Fibroblast of gingiva (primary cell): ENCODE data around the gene CENPP.

Experiments used
- DNase-seq: peaks from one replicate; pipeline ENCODE4 v3.0.0-alpha.2; 2011; ENCODE audit warnings: low read depth

Gene CENPP

GRCh38 chr9:92380603-92381002 lies 54.9 kb downstream of the CENPP start:
- no peak for DNase-seq

GRCh38 chr9:92381775-92382174 lies 56.0 kb downstream of the CENPP start:
- DNase-seq = no peak

GRCh38 chr9:92384375-92384774 lies 58.6 kb downstream of the CENPP start:
- DNase-seq = peak; percentile 16

DNA sequence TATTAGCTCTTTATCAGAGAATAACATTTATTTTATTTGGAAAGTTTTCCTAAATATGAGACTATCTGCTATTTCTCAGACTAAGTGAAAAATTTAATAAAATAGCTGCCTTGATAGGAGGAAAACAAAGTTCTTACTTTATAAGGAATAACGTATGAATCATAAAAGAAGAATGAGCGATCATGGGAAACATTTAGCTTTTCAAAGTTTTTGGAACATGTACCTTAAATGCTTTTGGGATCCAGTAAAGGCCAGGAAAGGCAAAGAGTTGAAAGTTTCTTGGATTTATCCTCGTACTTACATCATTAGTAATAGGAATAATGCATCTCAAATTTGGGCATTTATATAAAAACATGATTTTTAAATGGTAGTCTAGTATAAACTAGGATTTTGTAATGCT lies 59.2 kb downstream of the CENPP start:
- DNase-seq = no peak

- no peak for DNase-seq
Measured at GRCh38 chr9:92385477-92385876, 59.7 kb downstream of the CENPP start.

GRCh38 chr9:92385953-92386352 lies 60.2 kb downstream of the CENPP start:
- no peak for DNase-seq

GRCh38 chr9:92392690-92393089 lies 66.9 kb downstream of the CENPP start:
- no peak for DNase-seq

DNA sequence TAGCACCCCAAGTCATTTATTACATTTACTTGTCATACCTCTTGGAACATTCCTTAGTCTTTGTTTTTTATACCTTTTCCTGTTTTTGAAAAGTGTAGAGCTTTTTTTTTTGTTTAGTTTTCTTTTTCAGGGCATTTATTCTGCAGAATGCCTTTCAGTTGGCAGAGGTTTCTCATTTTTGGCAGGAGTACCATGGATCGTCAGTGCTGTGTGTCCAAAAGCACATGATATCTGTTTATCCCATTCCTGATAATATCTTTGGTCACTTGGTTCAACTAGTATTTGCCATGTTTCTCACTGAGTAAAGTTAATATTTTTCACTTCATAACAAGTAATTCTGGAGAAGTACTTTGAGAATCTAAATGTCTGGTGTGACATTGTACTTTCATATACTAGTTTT lies 67.9 kb downstream of the CENPP start:
- DNase-seq = peak; percentile 41

GRCh38 chr9:92395617-92396016 lies 69.9 kb downstream of the CENPP start:
- DNase-seq = no peak

GRCh38 chr9:92397853-92398252 lies 72.1 kb downstream of the CENPP start:
- DNase-seq = no peak

GRCh38 chr9:92402360-92402759 lies 76.6 kb downstream of the CENPP start:
- DNase-seq = no peak

DNA sequence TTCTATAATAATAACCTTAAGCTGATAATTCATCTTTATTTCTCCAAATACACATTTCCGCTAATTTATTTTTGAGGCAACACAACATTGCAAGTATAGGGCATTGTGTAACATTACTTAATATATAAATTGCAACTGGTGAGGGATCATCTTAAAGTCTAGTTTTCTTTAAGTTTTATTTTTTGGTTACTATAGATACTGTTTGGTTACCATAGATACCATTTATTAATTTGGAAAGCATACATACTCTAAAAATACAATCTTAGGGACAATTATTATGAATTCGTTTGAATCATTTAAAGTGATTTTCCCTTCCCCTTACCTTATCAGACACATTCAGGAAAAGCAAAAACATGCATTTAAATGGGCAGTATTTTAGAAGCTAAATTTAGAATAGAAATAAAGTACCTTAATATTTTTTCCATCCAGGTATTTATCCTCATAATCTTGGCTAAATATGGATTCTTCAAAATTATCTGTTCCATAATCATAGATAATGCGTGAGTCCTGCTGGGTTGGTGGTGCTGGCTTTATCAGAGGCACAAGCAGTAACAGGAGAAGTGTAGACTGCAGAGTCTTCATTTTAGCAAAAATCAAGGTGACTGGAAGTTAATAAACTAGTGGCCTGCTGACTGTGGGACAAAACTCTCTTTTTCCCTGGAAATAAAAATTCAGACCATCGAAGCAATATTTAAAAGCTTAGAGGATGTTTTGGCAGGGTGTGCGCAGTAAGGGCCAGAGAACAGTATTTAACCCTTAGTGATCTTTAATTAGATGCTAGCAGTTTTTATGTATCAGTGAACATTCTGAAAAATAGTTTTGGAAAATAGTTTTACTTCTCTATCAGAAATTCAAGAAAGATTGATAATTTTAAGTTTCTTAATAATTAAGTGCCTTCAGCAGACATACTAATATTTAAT lies 77.3 kb downstream of the CENPP start:
- DNase-seq = no peak

GRCh38 chr9:92404042-92404836 lies 78.5 kb downstream of the CENPP start, which contains the start of gene OGN:
Gene OGN, minus strand, starts transcription at chr9:92404578. Its CDS starts 1,171 bp downstream, at chr9:92403407.
- peak; percentile 68 for DNase-seq

DNA sequence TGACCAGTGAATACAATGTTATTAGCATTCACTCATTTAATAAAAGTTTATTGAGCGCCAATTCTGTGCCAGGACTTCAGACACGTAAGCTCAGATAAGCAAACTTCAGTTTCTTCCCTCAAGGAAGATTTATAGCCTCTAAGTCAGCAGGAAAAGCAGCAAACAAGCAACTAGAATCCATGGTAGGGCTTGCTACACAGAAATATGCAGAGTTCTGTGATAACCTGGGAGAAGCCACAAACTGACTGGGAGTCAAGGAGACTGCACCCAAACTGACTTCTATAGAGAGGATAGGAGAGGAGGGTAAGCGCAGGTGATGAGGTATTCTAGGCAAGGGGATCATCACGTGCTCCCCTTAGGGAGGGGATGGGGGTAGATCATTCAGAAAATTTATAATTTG lies 80.1 kb downstream of the CENPP start:
- no peak for DNase-seq

DNA sequence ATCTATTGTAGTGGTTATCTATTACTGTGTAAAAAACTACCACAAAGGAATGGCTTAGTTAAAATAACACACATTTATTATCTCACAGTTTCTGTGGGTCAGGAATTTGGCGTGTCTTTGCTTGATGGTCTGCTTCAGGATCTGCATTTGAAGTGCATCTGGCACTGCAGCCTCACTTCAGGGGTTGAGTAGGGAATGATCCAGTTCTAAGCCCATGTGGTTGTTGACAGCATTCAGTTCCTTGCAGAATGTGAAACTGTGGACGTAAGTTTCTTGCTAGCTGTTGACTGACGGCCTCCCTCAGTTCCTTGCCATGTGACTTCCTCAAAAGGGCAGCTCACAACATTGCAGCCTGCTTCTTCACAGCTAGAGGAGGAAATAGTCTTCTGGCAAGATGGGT lies 80.7 kb downstream of the CENPP start:
- no peak for DNase-seq

- peak; percentile 11 for DNase-seq
Measured at GRCh38 chr9:92407818-92408217, 82.1 kb downstream of the CENPP start.

- DNase-seq = no peak
Measured at GRCh38 chr9:92408747-92409478, 83.2 kb downstream of the CENPP start.

GRCh38 chr9:92411157-92411556 lies 85.4 kb downstream of the CENPP start:
- DNase-seq = peak; percentile 11

GRCh38 chr9:92414566-92414965 lies 88.8 kb downstream of the CENPP start:
- no peak for DNase-seq

- DNase-seq = no peak
Measured at GRCh38 chr9:92422611-92423338, 97.0 kb downstream of the CENPP start.

DNA sequence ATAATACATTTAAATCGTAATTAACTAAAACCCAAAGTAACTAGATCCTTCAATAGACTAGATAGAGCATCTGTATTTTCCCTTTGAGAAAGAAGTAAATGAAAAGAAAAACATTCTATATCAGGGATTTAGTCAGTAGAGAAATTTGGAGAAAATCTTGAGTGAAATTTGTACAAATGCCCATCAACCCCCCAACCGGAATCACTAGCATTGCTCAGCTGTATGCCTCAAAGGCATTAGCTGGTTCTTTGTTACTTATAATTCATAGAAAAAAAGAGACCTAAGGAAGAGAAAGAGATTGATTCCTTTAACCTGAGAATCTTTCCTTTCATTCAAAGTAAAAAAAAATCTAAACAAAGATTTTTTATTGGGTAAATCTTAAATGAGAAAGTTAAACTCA lies 97.9 kb downstream of the CENPP start:
- no peak for DNase-seq

GRCh38 chr9:92424340-92424739 lies 98.6 kb downstream of the CENPP start, which contains the start of gene OMD:
Gene OMD, minus strand, starts transcription at chr9:92424471. Its CDS starts 6,913 bp downstream, at chr9:92417558.
- DNase-seq = peak; percentile 86
